ENCODE measurements around the gene TOP2A. TPM values are rescaled to one million over a fixed set of nuclear protein-coding genes. Genes with fewer than 3 reads are reported as not detected.

Gene TOP2A
- total RNA-seq, 6 experiments from 2014 or later = 0.22 to 7.3 (median 3.0) TPM

GRCh38 chr17:40436636-40437035 is 18.9 kb upstream of the TOP2A start:
- no peaks in the 10 kb centered on the region for H3K4me1 ChIP-seq
- no peak overlapping the region for H3K4me3 ChIP-seq
- 61% methylated on average over 5 of the region's 5 CpGs for WGBS (ENCODE audit: insufficient coverage, low coverage, low lambda C conversion rate, missing lambda C conversion rate)
- TF ChIP-seq CTCF (IDR thresholded peaks at IDR 0.05) (no peak), POLR2A (IDR thresholded peaks at IDR 0.05) (no peak)
- ATAC-seq (no peak), DNase-seq (no peak)
- H3K9me3 ChIP-seq = no peaks in the 10 kb centered on the region
- H3K27ac ChIP-seq = no peak overlapping the region
- intact Hi-C loops (cut with DNase I) = loop anchor here in 1 of 2 donors (5.0 kb wide), 1 partner anchor 41 kb away; no protein-coding TSS in a partner anchor
- no peaks in the 10 kb centered on the region for H3K36me3 ChIP-seq
- H3K27me3 ChIP-seq = no peaks in the 10 kb centered on the region

GRCh38 chr17:40433551-40434415 is 16.1 kb upstream of the TOP2A start:
- DNase-seq = peak in 1 of 3 donors; percentile 50
- WGBS (ENCODE audit: insufficient coverage, low coverage, low lambda C conversion rate, missing lambda C conversion rate) = 96% methylated on average over 4 of the region's 6 CpGs
- Histone ChIP-seq H3K36me3 (no peaks in the 10 kb centered on the region), H3K27me3 (no peaks in the 10 kb centered on the region), H3K4me3 (no peak overlapping the region), H3K4me1 (no peaks in the 10 kb centered on the region), H3K27ac (no peak overlapping the region), H3K9me3 (no peaks in the 10 kb centered on the region)
- peak; percentile 49 to 67 (median 56) for ATAC-seq
- intact Hi-C loops (cut with DNase I) = no loop called here
- no peak for TF ChIP-seq POLR2A (IDR thresholded peaks at IDR 0.05)
- TF ChIP-seq CTCF (IDR thresholded peaks at IDR 0.05) = peak; percentile 15 to 46 (median 31)

- peak in 1 of 3 donors; percentile 31 for DNase-seq
- no peaks in the 10 kb centered on the region for H3K27me3 ChIP-seq
- ATAC-seq = peak in 1 of 4 donors; percentile 24
- intact Hi-C loops (cut with DNase I) = no loop called here
- 80% methylated on average over 1 of the region's 2 CpGs for WGBS (ENCODE audit: insufficient coverage, low coverage, low lambda C conversion rate, missing lambda C conversion rate)
- no peak for TF ChIP-seq CTCF (IDR thresholded peaks at IDR 0.05)
- TF ChIP-seq POLR2A (IDR thresholded peaks at IDR 0.05) = no peak
- no peaks in the 10 kb centered on the region for H3K36me3 ChIP-seq
- no peak overlapping the region for H3K4me3 ChIP-seq
- H3K27ac ChIP-seq = no peak overlapping the region
- H3K4me1 ChIP-seq = no peaks in the 10 kb centered on the region
- H3K9me3 ChIP-seq = no peaks in the 10 kb centered on the region
Observed at GRCh38 chr17:40432864-40433528, 15.3 kb upstream of the TOP2A start.

GRCh38 chr17:40431231-40431602 is 13.5 kb upstream of the TOP2A start:
- H3K9me3 ChIP-seq = no peaks in the 10 kb centered on the region
- no peaks in the 10 kb centered on the region for H3K27me3 ChIP-seq
- ATAC-seq = no peak
- peak in 1 of 3 donors; percentile 16 for DNase-seq
- WGBS (ENCODE audit: insufficient coverage, low coverage, low lambda C conversion rate, missing lambda C conversion rate) = 75% methylated on average over 2 of the region's 3 CpGs
- H3K4me1 ChIP-seq = no peaks in the 10 kb centered on the region
- H3K27ac ChIP-seq = no peak overlapping the region
- intact Hi-C loops (cut with DNase I) = no loop called here
- H3K36me3 ChIP-seq = no peaks in the 10 kb centered on the region
- H3K4me3 ChIP-seq = no peak overlapping the region
- no peak for TF ChIP-seq POLR2A (IDR thresholded peaks at IDR 0.05)
- no peak for TF ChIP-seq CTCF (IDR thresholded peaks at IDR 0.05)
